ENCODE results near the gene ZNF197. TPM values are rescaled to one million over a fixed set of nuclear protein-coding genes. Genes with fewer than 3 reads are reported as not detected.

Gene ZNF197
- total RNA-seq, 1 experiment from 2014 or later, result 14.3 TPM

DNA sequence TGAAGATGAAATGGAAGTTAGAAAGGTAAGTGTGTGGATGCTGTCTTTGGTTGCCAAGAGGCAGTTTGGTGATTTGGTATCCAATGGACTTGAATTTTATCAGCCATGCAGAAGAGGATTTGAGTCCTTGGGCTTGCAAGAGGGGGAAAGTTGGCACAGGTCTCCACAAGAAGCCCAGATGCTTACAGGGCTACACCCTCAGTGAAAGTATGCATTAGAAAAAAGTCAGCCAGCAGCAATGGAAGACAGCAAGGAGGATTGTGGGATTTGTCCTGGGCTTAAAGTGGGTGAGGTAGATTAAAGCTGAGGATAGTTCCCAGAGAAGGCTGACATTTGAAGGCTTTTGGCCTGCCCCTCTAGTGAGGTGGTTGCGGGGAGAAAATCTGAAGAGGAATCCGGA is 23.1 kb upstream of the ZNF197 start:
- intact Hi-C loops (cut with micrococcal nuclease; ENCODE audit: unreplicated experiment), result no loop called here
- no peaks in the 10 kb centered on the region for H3K9me3 ChIP-seq (ENCODE audit: low read depth, low read length, poor library complexity, severe bottlenecking)
- no TSS peak for BruUV-seq (replicated peaks)

DNA sequence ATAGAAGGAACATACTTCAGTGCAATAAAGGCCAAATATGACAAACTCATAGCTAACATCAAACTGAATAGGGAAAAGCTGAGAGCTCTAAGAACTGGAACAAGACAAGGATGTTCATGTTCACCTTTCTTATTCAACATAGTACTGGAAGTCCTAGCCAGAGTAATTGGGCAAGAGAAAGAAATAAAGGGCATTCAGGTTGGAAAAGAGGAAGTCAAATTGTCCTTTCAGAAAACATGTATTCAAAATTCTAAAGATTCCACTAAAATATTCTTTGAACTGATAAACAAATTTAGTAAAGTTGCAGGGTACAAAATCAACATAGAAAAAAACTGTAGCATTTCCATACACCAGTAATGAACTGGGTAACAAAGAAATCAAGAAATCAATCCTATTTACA is 12.2 kb upstream of the ZNF197 start:
- intact Hi-C loops (cut with micrococcal nuclease; ENCODE audit: unreplicated experiment), result no loop called here
- Histone ChIP-seq H3K36me3 (ENCODE audit: insufficient read depth, low read length, poor library complexity, severe bottlenecking) (no peaks in the 10 kb centered on the region), H3K9me3 (ENCODE audit: low read depth, low read length, poor library complexity, severe bottlenecking) (no peaks in the 10 kb centered on the region), H3K27me3 (replicated peaks; ENCODE audit: insufficient read depth, low read depth, low read length, poor library complexity) (no peaks in the 10 kb centered on the region), H3K27ac (ENCODE audit: low read depth, low read length, poor library complexity, severe bottlenecking) (no peak overlapping the region), H3K4me3 (ENCODE audit: low read depth, low read length, poor library complexity, severe bottlenecking) (no peak overlapping the region), H3K4me1 (ENCODE audit: insufficient read depth, low read length, poor library complexity, severe bottlenecking) (no peaks in the 10 kb centered on the region)
- POLR2A ChIA-PET (ENCODE audit: low non-redundant PET), result no interaction called here
- BruUV-seq (replicated peaks), result no TSS peak
- CTCF ChIA-PET, result no interaction called here
- TF ChIP-seq EZH2 (IDR thresholded peaks at IDR 0.05; ENCODE audit: borderline replicate concordance, low read depth, low read length, poor library complexity, severe bottlenecking) (no peak), CTCF (conservative IDR thresholded peaks at IDR 0.05; ENCODE audit: low read depth, low read length) (no peak)
- no peak for DNase-seq (ENCODE audit: low spot score)

More for the DNA sequence above, 23.1 kb upstream of the ZNF197 start:
- Histone ChIP-seq H3K36me3 (ENCODE audit: insufficient read depth, low read length, poor library complexity, severe bottlenecking) (no peaks in the 10 kb centered on the region), H3K4me1 (ENCODE audit: insufficient read depth, low read length, poor library complexity, severe bottlenecking) (no peaks in the 10 kb centered on the region), H3K27ac (ENCODE audit: low read depth, low read length, poor library complexity, severe bottlenecking) (no peak overlapping the region), H3K4me3 (ENCODE audit: low read depth, low read length, poor library complexity, severe bottlenecking) (no peak overlapping the region), H3K27me3 (replicated peaks; ENCODE audit: insufficient read depth, low read depth, low read length, poor library complexity) (no peaks in the 10 kb centered on the region)
- no peak for DNase-seq (ENCODE audit: low spot score)
- TF ChIP-seq EZH2 (IDR thresholded peaks at IDR 0.05; ENCODE audit: borderline replicate concordance, low read depth, low read length, poor library complexity, severe bottlenecking) (no peak), CTCF (conservative IDR thresholded peaks at IDR 0.05; ENCODE audit: low read depth, low read length) (no peak)
- CTCF ChIA-PET, result no interaction called here
- POLR2A ChIA-PET (ENCODE audit: low non-redundant PET), result no interaction called here

- CTCF ChIA-PET, result no interaction called here
- no peak for DNase-seq (ENCODE audit: low spot score)
- BruUV-seq (replicated peaks), result no TSS peak
- H3K27me3 ChIP-seq (replicated peaks; ENCODE audit: insufficient read depth, low read depth, low read length, poor library complexity), result no peaks in the 10 kb centered on the region
- no peak overlapping the region for H3K27ac ChIP-seq (ENCODE audit: low read depth, low read length, poor library complexity, severe bottlenecking)
- peaks cover 12% of the 10 kb centered on the region for H3K36me3 ChIP-seq (ENCODE audit: insufficient read depth, low read length, poor library complexity, severe bottlenecking)
- no peak overlapping the region for H3K4me3 ChIP-seq (ENCODE audit: low read depth, low read length, poor library complexity, severe bottlenecking)
- H3K4me1 ChIP-seq (ENCODE audit: insufficient read depth, low read length, poor library complexity, severe bottlenecking), result no peaks in the 10 kb centered on the region
- intact Hi-C loops (cut with micrococcal nuclease; ENCODE audit: unreplicated experiment), result no loop called here
- no peak for TF ChIP-seq CTCF (conservative IDR thresholded peaks at IDR 0.05; ENCODE audit: low read depth, low read length)
- TF ChIP-seq EZH2 (IDR thresholded peaks at IDR 0.05; ENCODE audit: borderline replicate concordance, low read depth, low read length, poor library complexity, severe bottlenecking), result no peak
- no peaks in the 10 kb centered on the region for H3K9me3 ChIP-seq (ENCODE audit: low read depth, low read length, poor library complexity, severe bottlenecking)
- POLR2A ChIA-PET (ENCODE audit: low non-redundant PET), result no interaction called here
Measured at GRCh38 chr3:44628716-44629115, 3.9 kb downstream of the ZNF197 start.

All from A673 (cell line).